HG02981 (cell line): Measurements from ENCODE around the gene HSPA1B.
"Not testable (repeated sequence)": the region's sequence is repeated elsewhere in the genome, so short reads cannot be mapped to it uniquely, and the experiment has no call there.

Source experiments
- ATAC-seq: cut with Tn5 transposase; IDR thresholded peaks from one replicate; pipeline ENCODE4 v1.9.1; 2021; ENCODE audit warnings: mild to moderate bottlenecking, moderate library complexity; ENCODE audit not compliant: unreplicated experiment

The HSPA1B gene

DNA sequence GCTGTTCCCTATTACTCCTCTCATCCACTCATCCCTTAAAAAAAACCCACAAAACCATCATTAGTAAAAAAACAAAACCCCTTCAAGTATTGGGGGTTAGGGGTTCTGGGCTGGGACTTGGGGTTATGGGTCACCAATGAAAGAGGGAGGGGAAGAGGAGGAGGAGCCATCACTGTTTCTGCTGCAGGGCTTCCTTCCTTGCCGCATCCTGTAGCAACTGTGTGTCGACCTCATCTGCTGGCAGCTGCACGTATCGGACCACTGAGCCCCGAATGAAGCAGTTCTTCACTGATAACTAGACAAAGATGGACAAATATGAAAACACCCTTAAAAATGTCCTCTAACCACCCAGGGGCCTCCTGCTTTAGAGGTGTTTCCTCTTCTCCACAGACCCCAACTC is 29.9 kb upstream of the HSPA1B start:
- ATAC-seq, result no peak

DNA sequence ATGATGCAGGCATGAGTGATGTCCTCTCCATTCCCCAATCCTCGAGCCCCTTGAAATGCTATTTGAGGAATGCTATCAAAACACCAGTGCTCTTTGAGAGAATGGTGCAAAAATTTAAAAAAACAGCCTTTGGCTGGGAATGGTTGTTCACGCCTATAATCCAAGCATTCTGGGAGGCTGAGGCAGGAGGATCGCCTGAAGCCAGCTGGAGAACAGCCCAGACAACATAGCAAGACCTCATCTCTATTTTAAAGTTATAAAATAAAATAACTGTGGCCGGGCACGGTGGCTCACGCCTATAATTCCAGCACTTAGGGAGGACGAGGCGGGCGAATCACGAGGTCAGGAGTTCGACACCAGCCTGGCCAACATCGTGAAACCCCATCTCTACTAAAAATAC is 27.8 kb upstream of the HSPA1B start:
- ATAC-seq, result no peak

DNA sequence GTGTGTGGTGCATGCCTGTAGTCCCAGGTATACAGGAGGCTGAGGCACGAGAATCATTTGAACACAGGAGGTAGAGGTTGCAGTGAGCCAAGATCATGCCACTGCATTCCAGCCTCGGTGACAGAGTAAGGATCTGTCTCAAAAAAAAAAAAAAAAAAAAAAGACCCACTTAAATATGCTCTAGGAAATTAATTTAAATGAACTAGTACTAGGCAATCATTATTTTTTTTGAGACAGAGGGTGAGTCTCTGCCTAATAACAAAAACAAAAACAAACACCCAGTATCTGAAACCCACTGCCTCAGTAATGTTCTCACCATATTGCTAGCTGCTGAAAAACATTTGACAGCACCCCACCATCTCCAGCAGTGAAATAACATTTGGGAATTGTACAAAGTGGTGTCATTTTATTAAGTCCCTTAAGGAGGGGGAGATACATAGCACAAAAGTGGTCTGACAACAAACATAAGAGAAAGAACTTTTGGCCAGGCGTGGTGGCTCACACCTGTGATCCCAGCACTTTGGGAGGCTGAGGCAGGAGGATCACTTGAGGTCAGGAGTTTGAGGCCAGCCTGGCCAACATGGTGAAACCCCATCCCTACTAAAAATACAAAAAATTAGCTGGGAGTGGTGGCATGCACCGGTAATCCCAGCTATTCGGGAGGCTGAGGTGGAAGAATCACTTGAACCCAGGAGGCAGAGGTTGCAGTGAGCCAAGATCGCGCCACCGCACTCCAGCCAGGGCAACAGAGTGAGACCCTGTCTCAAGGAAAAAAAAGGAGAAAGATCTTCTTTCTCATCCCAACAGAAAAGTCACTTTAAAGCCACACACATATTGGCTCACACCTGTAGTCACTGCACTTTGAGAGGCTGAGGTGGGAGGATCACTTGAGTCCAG is 26.3 kb upstream of the HSPA1B start:
- not testable (repeated sequence) for ATAC-seq

DNA sequence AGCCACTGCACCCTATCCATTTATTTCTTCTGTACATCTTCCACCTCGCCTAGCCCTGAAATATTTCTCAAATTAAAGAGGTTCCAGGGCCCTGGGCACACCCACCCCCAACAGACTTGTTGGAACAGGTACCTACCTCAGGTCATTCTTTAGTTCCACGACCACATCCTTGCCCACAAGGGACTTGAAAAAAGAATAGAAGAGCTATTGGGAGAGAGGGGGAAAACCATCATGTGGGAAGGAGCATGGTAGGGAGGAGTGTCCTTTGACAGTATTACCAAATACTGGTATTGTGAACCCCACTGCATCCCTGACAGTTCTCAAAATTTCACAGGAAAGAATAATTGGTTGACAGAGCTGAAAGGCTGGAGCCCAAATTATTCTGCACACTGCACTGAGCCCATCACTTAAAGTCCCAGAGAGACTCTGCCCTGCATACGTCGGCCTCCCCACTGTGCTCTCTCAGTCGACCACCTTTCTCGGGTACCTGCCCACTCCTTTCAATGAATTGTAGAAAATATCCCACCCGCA is 21.5 kb upstream of the HSPA1B start:
- peak; percentile 19 for ATAC-seq

- ATAC-seq, result peak; percentile 78
These were observed 20.9 kb upstream of the HSPA1B start, which contains the start of gene LSM2 for GRCh38 chr6:31806470-31807272. Gene LSM2, minus strand, starts transcription at chr6:31806966. Its CDS starts 209 bp downstream, at chr6:31806757.

DNA sequence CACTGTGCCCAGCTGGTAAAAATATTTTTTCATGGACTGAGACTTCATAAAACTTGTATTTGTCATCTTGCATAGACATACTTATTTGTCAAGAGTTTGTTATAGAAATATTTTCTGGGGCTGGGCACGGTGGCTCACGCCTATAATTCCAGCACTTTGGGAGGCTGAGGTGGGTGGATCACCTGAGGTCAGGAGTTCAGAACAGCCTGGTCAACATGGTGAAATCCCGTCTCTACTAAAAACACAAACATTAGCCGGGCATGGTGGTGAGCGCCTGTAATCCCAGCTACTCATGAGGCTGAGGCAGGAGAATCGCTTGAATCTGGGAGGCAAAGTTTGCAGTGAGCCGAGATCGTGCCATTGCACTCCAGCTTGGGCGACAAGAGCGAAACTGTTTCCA is 18.9 kb upstream of the HSPA1B start:
- not testable (repeated sequence) for ATAC-seq

DNA sequence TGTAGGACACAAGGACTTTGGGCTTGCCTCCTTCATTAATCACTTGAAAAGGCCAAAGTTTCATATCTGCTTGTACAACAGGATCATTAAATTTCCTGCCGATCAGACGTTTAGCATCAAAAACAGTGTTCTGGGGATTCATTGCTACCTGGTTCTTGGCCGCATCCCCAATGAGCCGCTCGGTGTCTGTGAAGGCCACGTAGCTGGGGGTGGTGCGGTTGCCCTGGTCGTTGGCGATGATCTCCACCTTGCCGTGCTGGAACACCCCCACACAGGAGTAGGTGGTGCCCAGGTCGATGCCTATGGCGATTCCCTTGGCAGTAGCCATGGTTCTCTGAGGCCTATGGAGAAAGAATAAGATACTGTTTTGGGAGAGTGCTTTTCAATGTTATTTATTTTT is 15.9 kb upstream of the HSPA1B start:
- no peak for ATAC-seq

- no peak for ATAC-seq
These were observed 14.1 kb upstream of the HSPA1B start for GRCh38 chr6:31813465-31813849.

DNA sequence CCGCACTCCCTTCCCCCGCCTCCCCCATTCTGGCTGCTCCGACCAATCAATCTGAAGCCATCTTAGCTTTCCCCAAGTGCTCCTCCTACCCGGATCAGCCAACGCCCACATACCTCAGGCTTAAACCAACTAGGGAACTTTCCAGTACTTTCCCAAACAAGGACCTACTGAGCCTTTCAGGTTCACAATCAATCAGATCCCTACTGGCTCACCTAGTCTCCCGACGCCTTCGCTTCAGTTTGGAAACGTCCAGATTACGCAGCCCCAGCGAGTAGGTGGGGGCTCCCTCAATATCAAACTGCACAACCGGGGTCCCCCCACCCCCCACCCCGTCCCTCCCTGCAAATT is 12.9 kb upstream of the HSPA1B start:
- ATAC-seq, result peak; percentile 41

DNA sequence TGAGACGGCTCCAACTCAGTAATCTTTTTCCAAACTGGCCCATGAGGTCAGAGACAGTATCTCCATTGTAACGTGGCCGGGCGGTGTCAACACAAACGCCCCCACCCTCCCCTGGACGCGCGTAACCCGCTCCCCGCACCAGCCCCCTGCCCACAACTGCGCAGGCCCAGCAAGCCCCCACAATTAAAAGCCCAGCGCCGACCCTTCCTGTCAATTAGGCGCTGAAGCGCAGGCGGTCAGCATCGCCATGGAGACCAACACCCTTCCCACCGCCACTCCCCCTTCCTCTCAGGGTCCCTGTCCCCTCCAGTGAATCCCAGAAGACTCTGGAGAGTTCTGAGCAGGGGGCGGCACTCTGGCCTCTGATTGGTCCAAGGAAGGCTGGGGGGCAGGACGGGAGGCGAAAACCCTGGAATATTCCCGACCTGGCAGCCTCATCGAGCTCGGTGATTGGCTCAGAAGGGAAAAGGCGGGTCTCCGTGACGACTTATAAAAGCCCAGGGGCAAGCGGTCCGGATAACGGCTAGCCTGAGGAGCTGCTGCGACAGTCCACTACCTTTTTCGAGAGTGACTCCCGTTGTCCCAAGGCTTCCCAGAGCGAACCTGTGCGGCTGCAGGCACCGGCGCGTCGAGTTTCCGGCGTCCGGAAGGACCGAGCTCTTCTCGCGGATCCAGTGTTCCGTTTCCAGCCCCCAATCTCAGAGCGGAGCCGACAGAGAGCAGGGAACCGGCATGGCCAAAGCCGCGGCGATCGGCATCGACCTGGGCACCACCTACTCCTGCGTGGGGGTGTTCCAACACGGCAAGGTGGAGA is 12.3 kb upstream of the HSPA1B start, which contains the start of the genes HSPA1A and HSPA1L:
Gene HSPA1A, plus strand, starts transcription at position 519 of the 814 bp plus-strand sequence. Its CDS starts 214 bp downstream, at position 733.
Gene HSPA1L, minus strand, starts transcription at position 259 of the 814 bp plus-strand sequence. CDS start 3,311 bp downstream, outside the sequence.
- ATAC-seq, result no peak

DNA sequence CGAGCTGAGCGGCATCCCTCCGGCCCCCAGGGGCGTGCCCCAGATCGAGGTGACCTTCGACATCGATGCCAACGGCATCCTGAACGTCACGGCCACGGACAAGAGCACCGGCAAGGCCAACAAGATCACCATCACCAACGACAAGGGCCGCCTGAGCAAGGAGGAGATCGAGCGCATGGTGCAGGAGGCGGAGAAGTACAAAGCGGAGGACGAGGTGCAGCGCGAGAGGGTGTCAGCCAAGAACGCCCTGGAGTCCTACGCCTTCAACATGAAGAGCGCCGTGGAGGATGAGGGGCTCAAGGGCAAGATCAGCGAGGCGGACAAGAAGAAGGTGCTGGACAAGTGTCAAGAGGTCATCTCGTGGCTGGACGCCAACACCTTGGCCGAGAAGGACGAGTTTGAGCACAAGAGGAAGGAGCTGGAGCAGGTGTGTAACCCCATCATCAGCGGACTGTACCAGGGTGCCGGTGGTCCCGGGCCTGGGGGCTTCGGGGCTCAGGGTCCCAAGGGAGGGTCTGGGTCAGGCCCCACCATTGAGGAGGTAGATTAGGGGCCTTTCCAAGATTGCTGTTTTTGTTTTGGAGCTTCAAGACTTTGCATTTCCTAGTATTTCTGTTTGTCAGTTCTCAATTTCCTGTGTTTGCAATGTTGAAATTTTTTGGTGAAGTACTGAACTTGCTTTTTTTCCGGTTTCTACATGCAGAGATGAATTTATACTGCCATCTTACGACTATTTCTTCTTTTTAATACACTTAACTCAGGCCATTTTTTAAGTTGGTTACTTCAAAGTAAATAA is 10.2 kb upstream of the HSPA1B start:
- not testable (repeated sequence) for ATAC-seq

- not testable (repeated sequence) for ATAC-seq
These were observed 9.5 kb upstream of the HSPA1B start for GRCh38 chr6:31817929-31818511.

DNA sequence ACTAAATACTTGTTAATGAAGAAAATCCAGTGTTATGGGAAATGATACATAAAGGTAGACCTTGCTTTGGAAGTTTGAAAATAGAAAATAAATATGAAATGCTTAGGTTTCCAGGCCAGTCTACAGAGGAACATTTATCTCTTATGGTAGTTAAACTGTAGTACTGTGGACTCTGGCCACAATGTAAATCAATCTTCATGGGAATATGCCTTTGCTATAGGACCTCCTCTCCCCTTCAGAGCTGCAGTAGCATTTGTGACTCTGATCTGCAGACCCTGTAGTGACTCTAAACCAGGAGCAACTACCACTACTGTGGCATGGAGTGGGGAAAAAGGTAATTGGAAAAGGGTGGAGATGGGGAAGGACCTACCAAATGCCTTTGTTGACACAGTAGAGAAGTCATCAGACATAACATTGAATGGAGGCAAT is 7.7 kb upstream of the HSPA1B start:
- no peak for ATAC-seq

- ATAC-seq, result not testable (repeated sequence)
These were observed 7.1 kb upstream of the HSPA1B start for GRCh38 chr6:31820399-31820798.

DNA sequence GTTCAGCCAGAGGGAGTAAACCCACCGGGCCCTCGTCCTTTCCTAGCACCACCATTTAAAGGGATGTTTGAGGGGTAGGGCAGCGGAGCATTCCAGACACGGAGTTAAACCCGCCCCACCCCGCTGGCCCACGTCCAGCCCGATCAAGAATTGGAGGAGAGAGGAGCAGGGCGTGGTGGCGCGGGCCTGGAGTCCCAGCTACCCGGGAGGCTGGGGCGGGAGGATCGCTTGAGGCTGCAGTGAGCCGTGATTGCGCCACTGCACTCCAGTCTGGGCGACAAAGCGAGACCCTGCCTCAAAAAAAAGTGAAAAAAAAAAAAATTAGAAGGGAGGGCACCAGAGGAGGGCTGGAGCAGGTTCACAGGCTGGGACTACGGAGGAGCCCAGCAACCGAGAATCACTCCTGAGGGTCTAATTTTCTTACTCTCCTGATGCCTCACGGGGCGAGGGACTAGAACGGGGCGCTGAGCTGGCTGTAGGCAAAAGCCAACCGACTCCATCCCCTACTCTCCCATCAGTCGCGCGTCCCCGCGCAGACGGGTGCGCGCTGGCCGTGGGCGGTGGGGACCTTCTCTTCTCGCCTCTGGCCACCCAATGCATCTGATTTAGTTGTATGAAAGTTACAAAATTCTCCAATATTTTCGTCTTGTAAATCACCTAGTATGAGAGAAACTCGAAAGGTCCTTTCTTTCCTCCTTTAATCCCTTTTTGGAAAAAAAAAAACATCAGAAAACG is 6.1 kb upstream of the HSPA1B start:
- no peak for ATAC-seq

DNA sequence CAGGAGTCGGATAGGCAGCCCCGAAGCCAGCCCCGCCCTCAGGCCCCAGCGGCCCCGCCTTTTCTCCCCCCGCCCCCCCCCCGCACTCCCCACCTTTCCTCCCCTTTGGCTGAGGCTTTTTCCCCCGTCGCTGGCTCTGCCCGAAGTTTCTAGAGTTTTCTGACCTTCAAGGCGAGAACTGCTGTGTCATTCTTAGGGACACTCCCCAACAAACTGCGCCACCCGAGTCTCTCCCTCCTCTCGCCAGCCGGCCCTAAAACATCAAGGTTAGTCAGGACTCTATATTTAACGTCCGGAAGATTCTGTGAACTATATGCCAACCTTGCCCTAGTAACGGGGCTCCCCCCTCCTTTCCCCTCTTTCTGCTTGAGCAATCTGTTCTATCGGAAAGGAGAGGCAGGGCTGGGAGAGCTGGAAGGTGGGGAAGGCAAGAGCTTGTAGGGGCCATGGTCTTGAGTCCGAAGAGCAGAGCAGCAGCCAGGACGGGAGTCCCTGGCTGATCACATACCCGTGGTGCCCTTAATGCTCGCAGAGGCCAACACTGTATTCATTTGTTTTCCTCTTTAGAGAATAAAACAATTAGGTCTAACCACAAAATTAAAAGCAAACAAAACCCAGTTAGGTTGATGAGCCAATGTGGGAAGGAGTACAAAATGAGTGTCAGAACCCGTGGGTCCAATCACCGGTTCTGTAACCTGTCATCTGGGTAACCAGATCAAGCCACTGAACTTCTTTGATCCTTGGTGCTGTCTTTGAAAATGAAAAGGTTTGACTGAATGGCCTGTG is 5.3 kb upstream of the HSPA1B start:
- ATAC-seq, result no peak

DNA sequence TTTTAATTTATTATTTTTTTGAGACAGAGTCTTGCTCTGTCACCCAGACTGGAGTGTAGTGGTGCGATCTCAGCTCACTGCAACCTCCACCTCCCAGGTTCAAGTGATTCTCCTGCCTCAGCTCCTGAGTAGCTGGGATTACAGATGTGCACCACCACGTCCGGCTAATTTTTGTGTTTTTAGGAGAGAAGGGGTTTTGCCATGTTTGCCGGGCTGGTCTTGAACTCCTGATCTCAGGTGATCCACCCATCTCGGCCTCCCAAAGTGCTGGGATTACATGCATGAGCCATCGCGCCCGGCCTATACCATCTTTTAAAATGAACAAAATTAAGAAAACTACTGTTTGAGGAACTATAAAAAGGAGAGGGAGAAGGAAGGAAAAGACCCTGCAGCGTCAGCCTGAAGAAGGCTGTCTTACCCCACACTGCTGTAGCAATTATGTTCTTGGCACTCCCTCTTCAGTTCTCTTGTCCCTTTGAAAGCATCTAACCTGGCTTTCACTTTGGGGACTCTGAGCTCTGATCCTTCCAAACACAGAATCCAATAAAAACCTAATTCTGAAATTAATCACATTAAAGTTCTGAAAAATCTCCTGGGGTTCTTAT is 3.8 kb upstream of the HSPA1B start:
- not testable (repeated sequence) for ATAC-seq
